NCI-H2081 treated with DMSO at 0.1 percent for 48 hours (cell line): ENCODE measurements around the gene COL23A1.

Experiments used
- DNase-seq: peaks from one replicate; lab custom pipeline; 2025; lab: John Stamatoyannopoulos, UW

The COL23A1 gene

GRCh38 chr5:178474562-178475184 is 115.5 kb downstream of the COL23A1 start:
- DNase-seq, result no peak

GRCh38 chr5:178473854-178474253 is 116.3 kb downstream of the COL23A1 start:
- no peak for DNase-seq

DNA sequence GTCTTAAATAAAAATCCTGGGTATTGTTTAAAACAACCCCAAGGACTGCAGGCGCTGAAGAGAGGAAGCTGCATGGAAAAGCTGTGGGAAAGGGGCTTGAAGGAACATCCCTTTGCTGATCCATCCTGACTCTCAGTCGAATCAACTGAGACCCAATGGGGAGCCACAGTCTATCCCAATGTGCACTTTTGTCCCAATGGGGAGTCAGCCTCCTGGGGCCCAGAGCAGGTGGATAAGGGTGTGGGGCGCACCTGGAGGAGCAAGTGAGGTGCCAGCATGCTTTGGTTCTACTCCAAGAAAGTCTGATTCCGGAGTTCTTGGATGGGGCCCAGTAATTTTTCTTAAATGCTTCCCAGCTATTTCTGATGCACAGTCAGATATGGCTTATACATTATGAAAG is 118.1 kb downstream of the COL23A1 start:
- no peak for DNase-seq

- no peak for DNase-seq
These were observed 118.5 kb downstream of the COL23A1 start for GRCh38 chr5:178471711-178472110.

- DNase-seq, result no peak
These were observed 119.5 kb downstream of the COL23A1 start for GRCh38 chr5:178470760-178471025.

DNA sequence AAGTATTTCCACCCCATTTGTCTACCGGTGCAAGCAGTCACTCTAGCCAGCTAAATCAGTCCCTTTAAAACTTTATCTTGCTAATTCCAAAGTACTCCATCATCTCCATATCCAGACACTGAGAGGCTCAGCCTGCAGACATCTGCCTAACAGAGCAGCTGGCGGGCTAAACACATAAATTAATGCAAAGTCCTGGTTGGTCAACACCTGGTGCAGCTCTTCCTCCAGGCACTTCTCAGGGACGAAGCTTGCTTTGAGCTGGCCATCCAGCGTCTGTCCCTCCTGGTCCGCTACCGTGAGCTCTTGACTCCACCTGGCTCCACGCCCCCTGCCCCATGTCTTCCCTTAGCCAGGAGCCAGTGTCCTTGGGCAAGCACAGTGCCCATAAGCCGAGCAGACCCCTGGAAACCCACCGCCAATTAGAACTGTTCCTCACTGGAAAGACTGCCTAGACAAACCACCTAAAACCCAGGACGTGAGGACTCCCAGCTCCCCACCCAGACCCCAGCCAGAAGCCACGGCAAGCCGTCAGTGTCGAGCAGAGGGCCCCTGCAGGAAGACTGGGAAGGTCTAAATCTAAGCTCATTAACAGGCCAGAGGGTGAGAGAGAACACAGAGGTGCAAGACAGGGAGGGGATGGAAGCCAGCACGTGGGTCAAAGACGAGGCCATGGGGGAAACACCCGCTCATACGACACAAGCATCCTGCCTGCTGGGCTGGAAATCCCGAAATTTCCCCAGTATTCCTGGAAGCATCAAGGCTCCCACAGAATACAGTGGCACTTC is 120.0 kb downstream of the COL23A1 start:
- DNase-seq, result no peak

GRCh38 chr5:178469011-178469974 is 120.9 kb downstream of the COL23A1 start:
- DNase-seq, result no peak

DNA sequence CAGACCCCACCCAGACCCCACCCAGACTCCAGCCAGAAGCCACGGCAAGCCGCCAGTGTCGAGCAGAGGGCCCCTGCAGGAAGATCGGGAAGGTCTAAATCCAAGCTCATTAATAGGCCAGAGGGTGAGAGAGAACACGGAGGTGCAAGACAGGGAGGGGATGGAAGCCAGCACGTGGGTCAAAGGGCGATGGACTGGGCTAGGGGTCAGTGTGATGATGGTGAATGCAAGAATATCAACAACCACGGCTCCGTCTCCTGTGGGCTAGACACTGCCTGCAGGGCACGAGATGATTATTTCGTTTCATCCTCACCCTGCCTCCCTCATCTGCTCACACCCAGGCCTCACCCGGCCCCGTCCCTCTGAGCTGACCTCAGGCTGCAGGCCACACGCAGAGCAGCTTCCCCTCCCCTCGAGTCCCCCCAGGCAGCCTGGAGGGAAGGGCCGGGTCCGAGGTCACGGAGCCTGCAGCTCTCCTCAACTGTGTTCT is 122.0 kb downstream of the COL23A1 start:
- no peak for DNase-seq

DNA sequence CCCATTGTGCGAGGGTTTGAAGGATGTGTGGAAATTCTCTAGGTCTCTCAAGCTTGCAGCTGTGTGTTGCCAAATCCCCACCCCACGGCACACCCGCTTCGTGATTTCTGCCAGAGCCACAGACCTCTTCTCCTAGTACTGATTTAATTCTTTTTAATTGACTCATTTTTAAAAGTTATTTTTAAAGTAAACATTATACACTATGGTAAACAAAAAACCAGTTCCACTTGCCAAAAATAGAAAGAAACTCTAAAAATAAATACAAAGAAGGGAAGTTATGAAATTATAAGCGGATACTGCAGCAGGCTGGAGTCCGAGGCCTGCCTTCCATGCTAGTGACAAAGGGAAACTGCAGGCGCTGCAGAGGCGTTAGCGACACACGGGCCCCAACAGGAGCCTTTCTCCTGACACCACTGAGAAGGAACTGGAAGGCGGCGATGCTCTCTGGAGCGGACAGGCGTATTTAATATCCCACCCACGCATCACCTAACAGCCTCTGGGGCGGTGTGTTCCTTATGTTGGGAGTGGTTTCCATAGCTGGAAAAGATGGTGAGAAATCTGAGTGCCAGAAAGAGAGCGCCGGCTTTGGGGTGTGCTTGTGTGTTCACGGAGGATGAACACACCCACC is 122.5 kb downstream of the COL23A1 start:
- DNase-seq, result no peak

DNA sequence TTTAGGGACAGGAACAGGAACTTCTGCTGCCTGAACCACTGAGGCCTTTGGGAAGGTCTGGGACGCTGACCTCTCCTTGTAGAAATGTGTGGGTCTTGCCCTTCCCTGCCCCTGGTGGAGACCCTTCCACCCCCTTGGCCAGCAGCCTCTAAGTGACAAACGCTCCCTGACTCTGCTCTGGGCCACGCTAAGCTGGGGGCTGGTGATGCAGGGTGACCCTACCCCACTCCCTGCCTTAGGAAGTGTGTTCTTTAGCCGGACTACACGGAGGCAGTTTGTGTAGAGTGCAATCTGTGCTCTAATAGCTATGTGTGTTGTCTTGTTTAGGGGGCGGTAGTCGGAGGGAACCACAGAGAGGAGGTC is 123.0 kb downstream of the COL23A1 start:
- no peak for DNase-seq

- DNase-seq, result no peak
These were observed 123.9 kb downstream of the COL23A1 start for GRCh38 chr5:178466342-178466741.

DNA sequence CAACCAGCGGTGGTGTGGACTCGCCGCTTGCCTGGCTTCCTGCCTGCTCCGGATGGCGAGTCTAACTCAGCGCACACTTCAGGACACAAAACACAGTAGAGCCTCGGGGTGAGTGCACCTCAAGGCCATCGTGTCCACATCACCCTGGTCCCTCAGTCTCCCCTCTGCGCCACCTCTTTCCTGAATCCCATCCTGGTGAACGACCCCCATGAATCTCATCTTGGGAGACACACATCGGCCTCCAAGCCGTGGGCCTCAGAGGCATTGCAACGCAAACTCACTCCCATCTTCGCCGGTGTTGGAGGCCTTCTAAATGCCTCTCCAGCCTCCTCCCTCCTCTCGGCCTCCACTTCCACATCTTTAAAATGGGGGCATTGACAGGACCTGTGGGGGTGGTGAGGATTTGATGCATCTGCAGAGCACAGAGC is 124.3 kb downstream of the COL23A1 start:
- DNase-seq, result no peak

DNA sequence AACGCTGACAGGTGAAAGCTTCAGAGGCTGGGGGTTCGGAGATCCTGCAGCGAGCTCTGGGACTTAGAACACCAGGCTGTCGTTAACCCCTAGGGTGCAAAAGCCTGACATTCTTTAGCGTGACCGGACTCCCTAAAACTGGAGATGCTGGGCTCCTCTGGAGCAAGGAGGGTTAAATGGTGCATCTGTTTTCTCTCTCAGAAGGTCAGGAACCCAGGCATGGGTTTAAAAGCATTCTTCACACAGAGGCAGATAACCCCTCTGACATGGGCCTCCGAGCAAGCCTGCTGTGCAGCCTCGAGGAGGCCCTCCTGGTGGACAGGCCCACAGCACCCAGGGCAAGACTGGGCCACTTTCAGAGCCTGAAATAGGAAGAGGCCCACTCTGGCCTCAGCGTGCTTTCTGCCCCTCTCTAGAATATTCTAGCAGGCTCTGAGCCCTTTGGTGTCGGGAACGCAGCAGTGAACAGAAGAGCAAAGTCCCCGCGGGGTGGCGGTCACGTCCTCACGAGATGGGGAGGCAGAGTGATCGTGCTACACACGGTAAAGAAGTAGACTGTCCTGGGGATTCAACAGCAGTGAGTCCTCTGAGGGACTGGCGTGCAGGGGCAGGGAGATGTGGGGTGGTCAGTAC is 124.8 kb downstream of the COL23A1 start:
- no peak for DNase-seq

GRCh38 chr5:178464431-178465048 is 125.7 kb downstream of the COL23A1 start:
- no peak for DNase-seq

DNA sequence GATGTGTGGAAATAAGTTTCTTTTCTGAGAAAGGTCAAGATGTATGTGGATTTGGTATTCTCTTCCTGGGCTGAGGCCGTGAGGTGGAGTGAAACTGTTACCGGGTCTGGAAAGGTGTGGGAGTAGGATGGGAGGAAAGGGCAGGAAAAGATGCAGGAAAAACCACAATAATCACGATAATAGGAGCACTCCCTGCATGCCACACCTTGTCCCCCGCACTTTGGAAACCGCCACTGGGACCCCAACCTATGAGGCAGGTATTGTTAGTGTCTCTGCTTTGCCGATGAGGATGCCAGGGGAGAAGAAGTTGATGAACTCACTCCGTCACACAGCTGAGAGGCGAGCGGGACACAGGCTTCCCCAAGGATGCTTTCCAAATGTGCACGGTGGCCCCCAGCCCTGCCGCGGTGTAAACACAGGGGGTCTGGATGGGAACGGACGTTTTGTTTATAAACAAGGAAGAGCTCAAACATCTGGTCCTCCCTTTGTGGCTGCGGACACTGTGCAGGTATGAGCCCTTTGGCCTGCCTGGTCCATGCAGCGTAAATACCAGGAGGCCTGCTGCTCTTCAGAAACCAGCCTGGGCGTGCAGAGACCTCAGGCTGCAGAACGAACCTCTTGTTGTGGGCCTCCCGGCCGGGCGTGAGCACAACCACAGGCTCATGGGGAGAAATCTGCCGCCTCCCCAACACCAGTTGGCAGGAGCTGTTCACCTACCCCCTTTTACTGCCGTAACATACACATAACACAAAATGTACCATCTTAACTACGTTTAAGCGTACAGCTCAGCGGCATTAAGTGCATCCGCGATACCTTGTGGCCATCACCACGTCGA is 126.7 kb downstream of the COL23A1 start:
- no peak for DNase-seq

GRCh38 chr5:178462816-178463215 is 127.4 kb downstream of the COL23A1 start:
- DNase-seq, result no peak

GRCh38 chr5:178462076-178462475 is 128.1 kb downstream of the COL23A1 start:
- DNase-seq, result no peak

DNA sequence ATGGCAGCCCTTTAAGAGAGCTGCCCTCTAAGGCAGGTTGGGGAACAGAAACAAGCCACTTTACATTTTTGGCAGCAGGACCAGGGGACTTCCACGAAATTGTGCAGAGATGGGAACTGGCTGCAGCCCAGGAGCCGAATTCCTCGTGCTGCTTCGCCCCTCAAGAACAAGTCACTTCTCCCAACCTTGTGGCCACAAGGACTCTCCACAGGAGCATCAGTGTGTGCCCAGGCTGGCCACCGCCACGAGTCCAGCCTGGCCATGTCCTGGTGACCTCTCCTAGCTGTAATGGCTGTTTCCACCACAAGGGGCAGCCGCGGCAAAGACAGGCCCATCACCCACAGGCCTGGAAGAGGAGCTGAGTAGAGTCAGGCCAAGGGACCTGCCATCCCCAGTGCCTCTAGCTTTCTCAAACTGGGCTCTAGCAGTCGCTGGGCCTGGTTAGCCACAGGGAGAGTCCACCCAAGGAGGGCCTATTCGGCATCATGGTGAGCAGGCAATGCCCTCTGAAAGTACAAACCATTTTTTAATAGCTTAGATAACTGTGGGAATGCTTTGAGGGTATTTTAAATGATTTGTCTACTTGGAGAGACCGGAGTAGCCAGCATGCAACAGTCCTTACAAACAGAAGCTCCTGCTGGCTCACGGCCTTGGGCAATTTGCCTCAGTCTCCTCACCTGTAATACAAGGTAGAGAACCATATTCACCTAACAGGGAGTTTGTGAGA is 129.0 kb downstream of the COL23A1 start:
- DNase-seq, result no peak

DNA sequence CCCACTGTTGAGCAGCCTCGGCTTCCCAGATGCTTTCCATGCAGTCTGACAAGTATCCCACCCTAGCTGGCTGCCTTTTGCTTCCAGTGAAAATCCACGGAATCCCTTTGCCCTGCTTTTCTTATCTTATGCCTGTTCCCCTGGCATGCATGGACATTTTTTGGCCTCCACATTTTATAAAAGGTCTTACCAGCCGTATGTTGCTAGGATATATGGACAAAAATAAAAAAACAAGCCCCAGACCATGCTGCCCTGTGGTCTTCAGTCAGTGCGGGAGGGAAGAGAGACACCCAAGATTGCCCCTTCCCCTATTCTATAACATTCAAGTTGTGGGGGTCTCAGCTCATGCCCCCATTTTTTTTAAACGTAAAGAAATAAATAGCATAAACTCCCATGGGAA is 129.6 kb downstream of the COL23A1 start:
- no peak for DNase-seq

- no peak for DNase-seq
These were observed 130.0 kb downstream of the COL23A1 start for GRCh38 chr5:178460174-178460573.
